Measurements from ENCODE around the gene UVRAG. TPM values are rescaled to one million over a fixed set of nuclear protein-coding genes. Genes with fewer than 3 reads are reported as not detected.

Gene UVRAG
- total and polyA plus RNA-seq, 4 donors = 4.4 to 15.1 (median 10.0) TPM

- no peak for DNase-seq (ENCODE audit: low spot score)
- H3K36me3 ChIP-seq (ENCODE audit: control insufficient read depth in 4 of 4, insufficient read depth in 3 of 4, low read depth in 1 of 4, low read length in 3 of 4) = peaks cover 3 to 17% (median 13%) of the 10 kb centered on the region in 4 donors
- H3K27ac ChIP-seq (ENCODE audit: low read depth in 1 of 2, low read length in 2 of 2) = no peak overlapping the region
- H3K4me3 ChIP-seq (ENCODE audit: low read depth in 1 of 3, low read length in 3 of 3) = no peak overlapping the region
- no peak overlapping the region for H3K9ac ChIP-seq (ENCODE audit: low read depth in 1 of 2, low read length in 2 of 2)
- no peaks in the 10 kb centered on the region for H3K9me3 ChIP-seq (ENCODE audit: control insufficient read depth in 4 of 4, low read length in 3 of 4)
- TF ChIP-seq EGR1 (IDR thresholded peaks at IDR 0.05; ENCODE audit: low read depth in 2 of 2) = no peak
- no peaks in the 10 kb centered on the region for H3K4me1 ChIP-seq (ENCODE audit: control insufficient read depth in 4 of 4, insufficient read depth in 4 of 4, low read length in 3 of 4)
- 95% methylated on average over 22 of the region's 22 CpGs for WGBS
- H3K27me3 ChIP-seq (ENCODE audit: control insufficient read depth in 4 of 4, insufficient read depth in 4 of 4, low read length in 3 of 4) = no peaks in the 10 kb centered on the region
Measured at GRCh38 chr11:76140912-76141574, 326.0 kb downstream of the UVRAG start.

- H3K9me3 ChIP-seq (ENCODE audit: control insufficient read depth in 4 of 4, low read length in 3 of 4) = no peaks in the 10 kb centered on the region
- H3K27ac ChIP-seq (ENCODE audit: low read depth in 1 of 2, low read length in 2 of 2) = no peak overlapping the region
- no peaks in the 10 kb centered on the region for H3K4me1 ChIP-seq (ENCODE audit: control insufficient read depth in 4 of 4, insufficient read depth in 4 of 4, low read length in 3 of 4)
- DNase-seq (ENCODE audit: low spot score) = no peak
- no peaks in the 10 kb centered on the region for H3K27me3 ChIP-seq (ENCODE audit: control insufficient read depth in 4 of 4, insufficient read depth in 4 of 4, low read length in 3 of 4)
- TF ChIP-seq REST (IDR thresholded peaks at IDR 0.05) (no peak), MAX (IDR thresholded peaks at IDR 0.05) (no peak), CTCF (IDR thresholded peaks at IDR 0.05; ENCODE audit: low read depth, low read length, missing input control) (no peak), ATF3 (IDR thresholded peaks at IDR 0.05) (no peak), SP1 (IDR thresholded peaks at IDR 0.05) (no peak), YY1 (IDR thresholded peaks at IDR 0.05) (no peak), EGR1 (IDR thresholded peaks at IDR 0.05; ENCODE audit: low read depth in 2 of 2) (no peak), GABPA (IDR thresholded peaks at IDR 0.05 in 1 of 2, conservative IDR thresholded peaks at IDR 0.05 in 1 of 2) (no peak), RAD21 (IDR thresholded peaks at IDR 0.05) (no peak), HNF4G (IDR thresholded peaks at IDR 0.05) (no peak), FOXA2 (IDR thresholded peaks at IDR 0.05) (no peak), ZBTB33 (IDR thresholded peaks at IDR 0.05) (no peak), RXRA (IDR thresholded peaks at IDR 0.05) (no peak), TAF1 (conservative IDR thresholded peaks at IDR 0.05) (no peak), HNF4A (conservative IDR thresholded peaks at IDR 0.05) (no peak), NR2F2 (IDR thresholded peaks at IDR 0.05) (no peak), FOXA1 (IDR thresholded peaks at IDR 0.05) (no peak)
- no peak overlapping the region for H3K9ac ChIP-seq (ENCODE audit: low read depth in 1 of 2, low read length in 2 of 2)
- WGBS = 96% methylated on average over 12 of the region's 12 CpGs
- H3K36me3 ChIP-seq (ENCODE audit: control insufficient read depth in 4 of 4, insufficient read depth in 3 of 4, low read depth in 1 of 4, low read length in 3 of 4) = peaks cover 3 to 17% (median 13%) of the 10 kb centered on the region in 4 donors
- no peak overlapping the region for H3K4me3 ChIP-seq (ENCODE audit: low read depth in 1 of 3, low read length in 3 of 3)
Measured at GRCh38 chr11:76141901-76142588, 327.0 kb downstream of the UVRAG start.
